GM20431 (cell line): Measurements from ENCODE around the gene SCYGR3.
"Not testable (repeated sequence)": the region's sequence is repeated elsewhere in the genome, so short reads cannot be mapped to it uniquely, and the experiment has no call there.

Source experiments
- in situ Hi-C: fragments of 300-500 bp; cut with MseI, MboI; formaldehyde crosslinking; loops from one replicate; pipeline ENCODE4 v1.15.0; 2020; ENCODE audit warnings: low sequenced_read_pairs; ENCODE audit not compliant: unreplicated experiment

Gene SCYGR3

GRCh38 chr2:227615181-227615580 is 541 bp upstream of the SCYGR3 start:
- in situ Hi-C loops: no loop called here

- in situ Hi-C loops: no loop called here
These were observed 394 bp downstream of the SCYGR3 start for GRCh38 chr2:227614246-227614645.

- in situ Hi-C loops: no loop called here
These were observed 1.4 kb downstream of the SCYGR3 start for GRCh38 chr2:227613272-227613660.

GRCh38 chr2:227612546-227613271 is 1.9 kb downstream of the SCYGR3 start:
- in situ Hi-C loops: no loop called here

- in situ Hi-C loops: no loop called here
These were observed 4.5 kb downstream of the SCYGR3 start for GRCh38 chr2:227610123-227610522.

- in situ Hi-C loops: no loop called here
These were observed 5.9 kb downstream of the SCYGR3 start for GRCh38 chr2:227608561-227609338.

- in situ Hi-C loops: no loop called here
These were observed 6.7 kb downstream of the SCYGR3 start for GRCh38 chr2:227607941-227608340.

GRCh38 chr2:227606476-227606875 is 8.2 kb downstream of the SCYGR3 start:
- in situ Hi-C loops: no loop called here

- in situ Hi-C loops: no loop called here
These were observed 12.3 kb downstream of the SCYGR3 start for GRCh38 chr2:227602358-227602757.

GRCh38 chr2:227598835-227599503 is 15.7 kb downstream of the SCYGR3 start, which contains the start of gene SCYGR2:
Gene SCYGR2 (plus strand): TSS chr2:227598893. CDS start chr2:227598893, 0 bp downstream.
- in situ Hi-C loops: not testable (repeated sequence)

- in situ Hi-C loops: no loop called here
These were observed 16.6 kb downstream of the SCYGR3 start for GRCh38 chr2:227597998-227598397.

GRCh38 chr2:227597036-227597435 is 17.6 kb downstream of the SCYGR3 start:
- in situ Hi-C loops: no loop called here

- in situ Hi-C loops: no loop called here
These were observed 18.8 kb downstream of the SCYGR3 start for GRCh38 chr2:227595797-227596196.

GRCh38 chr2:227592694-227593387 is 21.8 kb downstream of the SCYGR3 start:
- in situ Hi-C loops: no loop called here

GRCh38 chr2:227582369-227582768 is 32.3 kb downstream of the SCYGR3 start:
- in situ Hi-C loops: no loop called here

GRCh38 chr2:227579791-227580190 is 34.8 kb downstream of the SCYGR3 start:
- in situ Hi-C loops: no loop called here

GRCh38 chr2:227578642-227579041 is 36.0 kb downstream of the SCYGR3 start:
- in situ Hi-C loops: no loop called here

GRCh38 chr2:227577555-227577954 is 37.1 kb downstream of the SCYGR3 start:
- in situ Hi-C loops: no loop called here

- in situ Hi-C loops: no loop called here
These were observed 37.8 kb downstream of the SCYGR3 start for GRCh38 chr2:227576812-227577211.

GRCh38 chr2:227576110-227576509 is 38.5 kb downstream of the SCYGR3 start:
- in situ Hi-C loops: no loop called here
